Kidney (tissue), 14 donors: Measurements from ENCODE around the gene SREBF1. TPM values are rescaled to one million over a fixed set of nuclear protein-coding genes. Genes with fewer than 3 reads are reported as not detected.

Source experiments
- DNase-seq, 5 donors: peaks; one replicate each; pipeline ENCODE4 v3.0.0-alpha.2; 2013 to 2020
- FAIRE-seq: peaks from 2 replicates; lab custom pipeline; 2012; peaks lifted over from hg19 to GRCh38; lab: Jason Lieb, UNC
- H3K27ac ChIP-seq, 2 donors: one replicate each; pipeline ENCODE4 v1.7.0; 2013; ENCODE audit warnings: low read depth in 2 of 2, low read length in 2 of 2, inconsistent platforms in 1 of 2
- H3K27me3 ChIP-seq: one replicate; pipeline ENCODE4 v1.7.1; 2013; ENCODE audit warnings: low read length, inconsistent platforms; ENCODE audit not compliant: control insufficient read depth, insufficient read depth
- H3K36me3 ChIP-seq, 3 donors: one replicate each; pipeline versions ENCODE4 v1.7.0 to v1.7.1; 2013; ENCODE audit warnings: low read length in 3 of 3, control low read depth in 1 of 3, inconsistent platforms in 1 of 3; ENCODE audit not compliant: insufficient read depth in 3 of 3, control insufficient read depth in 2 of 3
- H3K4me1 ChIP-seq, 3 donors: one replicate each; pipeline versions ENCODE4 v1.7.0 to v1.7.1; 2013; ENCODE audit warnings: low read length in 3 of 3, inconsistent platforms in 1 of 3, low read depth in 1 of 3; ENCODE audit not compliant: control insufficient read depth in 2 of 3, insufficient read depth in 2 of 3
- H3K4me3 ChIP-seq, 3 donors: one replicate each; pipeline versions ENCODE4 v1.7.0 to v1.8.1; 2013; ENCODE audit warnings: low read length in 3 of 3, control low read depth in 1 of 3, inconsistent platforms in 1 of 3
- H3K9ac ChIP-seq, 3 donors: one replicate each; pipeline versions ENCODE4 v1.7.0 to v1.7.1; 2013; ENCODE audit warnings: low read length in 3 of 3, control low read depth in 1 of 3, inconsistent platforms in 1 of 3
- H3K9me3 ChIP-seq, 3 donors: one replicate each; pipeline versions ENCODE4 v1.7.0 to v1.7.1; 2013; ENCODE audit warnings: low read length in 3 of 3, control low read depth in 1 of 3, inconsistent platforms in 1 of 3; ENCODE audit not compliant: control insufficient read depth in 2 of 3, insufficient read depth in 1 of 3
- intact Hi-C: fragments of 100-400 bp; cut with DNase I; formaldehyde crosslinking; loops from one replicate; pipeline ENCODE4 v1.11.1; 2022
- polyA plus RNA-seq: library from polyadenylated mRNA; stranded (reverse); fragments of 350-450 nt; fragmentation: Illumina TruSeq; extraction: RNeasy Lipid Tissue Mini Kit (QIAGEN cat#74804); gene quantifications from one replicate; pipeline ENCODE4 v1.2.3, GENCODE V29; 2014; ENCODE audit warnings: low read depth, low replicate concordance; ENCODE audit not compliant: insufficient read depth
- total RNA-seq: library from RNA; stranded (reverse); fragmentation: NEBNext Ultra II Directional; extraction: Animal tissue kit (Norgen Biotek cat#: 25700); gene quantifications from one replicate; pipeline ENCODE4 v1.2.1, GENCODE V29; 2021
- TF ChIP-seq, protein P1 (sequence below): IDR thresholded peaks from 3 replicates; pipeline ENCODE4 v1.5.1; 2012; ENCODE audit warnings: mild to moderate bottlenecking, moderate library complexity, borderline replicate concordance; ENCODE audit not compliant: insufficient read depth; ENCODE audit errors: extremely low read depth
- donor health status: control.
- donor health status: control.
- donor health status: control.
- donor health status: control.
- donor health status: control.
- donor health status: DM: yes; HTN: yes; CAD: no.
- donor health status: Normal renal cell carcinoma (clear cell type).

The SREBF1 gene
- total and polyA plus RNA-seq, 2 donors from 2014 or later: 37.6 to 48.3 TPM

DNA sequence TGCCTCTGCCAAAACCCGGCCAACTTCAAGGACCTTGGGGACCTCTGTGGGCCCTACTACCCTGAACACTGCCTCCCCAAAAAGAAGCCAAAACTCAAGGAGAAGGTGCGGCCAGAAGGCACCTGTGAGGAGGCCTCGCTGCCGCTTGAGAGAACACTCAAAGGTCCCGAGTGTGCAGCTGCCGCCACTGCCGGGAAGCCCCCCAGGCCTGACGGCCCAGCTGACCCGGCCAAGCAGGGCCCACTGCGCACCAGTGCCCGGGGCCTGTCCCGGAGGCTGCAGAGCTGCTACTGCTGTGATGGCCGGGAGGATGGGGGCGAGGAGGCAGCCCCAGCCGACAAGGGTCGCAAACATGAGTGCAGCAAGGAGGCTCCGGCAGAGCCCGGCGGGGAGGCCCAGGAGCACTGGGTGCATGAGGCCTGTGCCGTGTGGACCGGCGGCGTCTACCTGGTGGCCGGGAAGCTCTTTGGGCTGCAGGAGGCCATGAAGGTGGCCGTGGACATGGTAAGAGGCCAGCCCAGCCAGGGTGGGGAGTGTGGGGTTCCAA, 38.7 kb downstream of the SREBF1 start:
- Histone ChIP-seq H3K9ac (no peak overlapping the region), H3K9me3 (no peaks in the 10 kb centered on the region), H3K27ac (no peak overlapping the region), H3K27me3 (no peaks in the 10 kb centered on the region), H3K36me3 (peaks cover 0 to 3% (median 0%) of the 10 kb centered on the region in 3 donors), H3K4me1 (peaks cover 0 to under 1% (median 0%) of the 10 kb centered on the region in 3 donors), H3K4me3 (no peak overlapping the region)
- TF ChIP-seq, protein P1, sequence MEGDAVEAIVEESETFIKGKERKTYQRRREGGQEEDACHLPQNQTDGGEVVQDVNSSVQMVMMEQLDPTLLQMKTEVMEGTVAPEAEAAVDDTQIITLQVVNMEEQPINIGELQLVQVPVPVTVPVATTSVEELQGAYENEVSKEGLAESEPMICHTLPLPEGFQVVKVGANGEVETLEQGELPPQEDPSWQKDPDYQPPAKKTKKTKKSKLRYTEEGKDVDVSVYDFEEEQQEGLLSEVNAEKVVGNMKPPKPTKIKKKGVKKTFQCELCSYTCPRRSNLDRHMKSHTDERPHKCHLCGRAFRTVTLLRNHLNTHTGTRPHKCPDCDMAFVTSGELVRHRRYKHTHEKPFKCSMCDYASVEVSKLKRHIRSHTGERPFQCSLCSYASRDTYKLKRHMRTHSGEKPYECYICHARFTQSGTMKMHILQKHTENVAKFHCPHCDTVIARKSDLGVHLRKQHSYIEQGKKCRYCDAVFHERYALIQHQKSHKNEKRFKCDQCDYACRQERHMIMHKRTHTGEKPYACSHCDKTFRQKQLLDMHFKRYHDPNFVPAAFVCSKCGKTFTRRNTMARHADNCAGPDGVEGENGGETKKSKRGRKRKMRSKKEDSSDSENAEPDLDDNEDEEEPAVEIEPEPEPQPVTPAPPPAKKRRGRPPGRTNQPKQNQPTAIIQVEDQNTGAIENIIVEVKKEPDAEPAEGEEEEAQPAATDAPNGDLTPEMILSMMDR: no peak
- DNase-seq (no peak), FAIRE-seq (no peak)
- intact Hi-C loops: no loop called here

DNA sequence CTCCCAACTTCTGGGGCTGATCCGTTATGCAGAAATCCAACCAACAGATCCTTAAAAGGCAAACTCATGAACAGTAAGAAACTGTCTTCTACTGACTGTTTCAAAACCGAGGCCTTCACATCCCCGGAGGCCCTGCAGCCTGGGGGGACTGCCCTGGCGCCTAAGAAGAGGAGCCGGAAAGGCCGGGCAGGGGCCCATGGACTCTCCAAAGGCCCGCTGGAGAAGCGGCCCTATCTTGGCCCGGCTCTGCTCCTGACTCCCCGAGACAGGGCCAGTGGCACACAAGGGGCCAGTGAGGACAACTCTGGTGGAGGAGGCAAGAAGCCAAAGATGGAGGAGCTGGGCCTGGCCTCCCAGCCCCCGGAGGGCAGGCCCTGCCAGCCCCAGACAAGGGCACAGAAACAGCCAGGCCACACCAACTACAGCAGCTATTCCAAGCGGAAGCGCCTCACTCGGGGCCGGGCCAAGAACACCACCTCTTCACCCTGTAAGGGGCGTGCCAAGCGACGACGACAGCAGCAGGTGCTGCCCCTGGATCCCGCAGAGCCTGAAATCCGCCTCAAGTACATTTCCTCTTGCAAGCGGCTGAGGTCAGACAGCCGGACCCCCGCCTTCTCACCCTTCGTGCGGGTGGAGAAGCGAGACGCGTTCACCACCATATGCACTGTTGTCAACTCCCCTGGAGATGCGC, 39.5 kb downstream of the SREBF1 start:
- FAIRE-seq (no peak), DNase-seq (no peak)
- Histone ChIP-seq H3K36me3 (peaks cover 0 to 3% (median 0%) of the 10 kb centered on the region in 3 donors), H3K9me3 (no peaks in the 10 kb centered on the region), H3K27ac (no peak overlapping the region), H3K4me3 (no peak overlapping the region), H3K4me1 (peaks cover 0 to 2% (median 0%) of the 10 kb centered on the region in 3 donors), H3K9ac (no peak overlapping the region), H3K27me3 (no peaks in the 10 kb centered on the region)
- TF ChIP-seq, protein P1: no peak
- intact Hi-C loops: no loop called here

DNA sequence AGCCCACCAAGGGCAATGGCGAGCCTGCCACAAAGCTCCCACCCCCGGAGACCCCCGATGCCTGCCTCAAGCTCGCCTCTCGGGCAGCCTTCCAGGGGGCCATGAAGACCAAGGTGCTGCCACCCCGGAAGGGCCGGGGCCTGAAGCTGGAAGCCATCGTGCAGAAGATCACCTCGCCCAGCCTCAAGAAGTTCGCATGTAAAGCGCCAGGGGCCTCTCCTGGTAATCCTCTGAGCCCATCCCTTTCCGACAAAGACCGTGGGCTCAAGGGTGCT, 40.1 kb downstream of the SREBF1 start:
- H3K9ac ChIP-seq: no peak overlapping the region
- DNase-seq: no peak
- no peak overlapping the region for H3K4me3 ChIP-seq
- no peaks in the 10 kb centered on the region for H3K9me3 ChIP-seq
- intact Hi-C loops: no loop called here
- no peaks in the 10 kb centered on the region for H3K27me3 ChIP-seq
- H3K36me3 ChIP-seq: peaks cover 0 to 3% (median 0%) of the 10 kb centered on the region in 3 donors
- TF ChIP-seq, protein P1: no peak
- H3K27ac ChIP-seq: no peak overlapping the region
- no peak for FAIRE-seq
- H3K4me1 ChIP-seq: peaks cover 0 to 6% (median 2%) of the 10 kb centered on the region in 3 donors
